ENCODE data around the gene MAML2.

MAML2 gene

GRCh38 chr11:96091476-96091875 is 251.5 kb downstream of the MAML2 start:
- no peak for DNase-seq

GRCh38 chr11:96090711-96091110 is 252.3 kb downstream of the MAML2 start:
- no peak for DNase-seq

- no peak for DNase-seq
Observed at GRCh38 chr11:96088914-96089313, 254.1 kb downstream of the MAML2 start.

GRCh38 chr11:96086111-96086510 is 256.9 kb downstream of the MAML2 start:
- DNase-seq: no peak

- no peak for DNase-seq
Observed at GRCh38 chr11:96085319-96085930, 257.6 kb downstream of the MAML2 start.

- DNase-seq: no peak
Observed at GRCh38 chr11:96084610-96085318, 258.2 kb downstream of the MAML2 start.

GRCh38 chr11:96082936-96083335 is 260.1 kb downstream of the MAML2 start:
- no peak for DNase-seq

GRCh38 chr11:96082002-96082899 is 260.7 kb downstream of the MAML2 start:
- DNase-seq: no peak

- no peak for DNase-seq
Observed at GRCh38 chr11:96081561-96081960, 261.4 kb downstream of the MAML2 start.

- DNase-seq: no peak
Observed at GRCh38 chr11:96079691-96080090, 263.3 kb downstream of the MAML2 start.

GRCh38 chr11:96075532-96075959 is 267.4 kb downstream of the MAML2 start:
- DNase-seq: no peak

GRCh38 chr11:96074551-96075310 is 268.3 kb downstream of the MAML2 start:
- no peak for DNase-seq

GRCh38 chr11:96073536-96073935 is 269.5 kb downstream of the MAML2 start:
- no peak for DNase-seq

GRCh38 chr11:96072592-96072991 is 270.4 kb downstream of the MAML2 start:
- no peak for DNase-seq

GRCh38 chr11:96070453-96070852 is 272.5 kb downstream of the MAML2 start:
- DNase-seq: no peak

GRCh38 chr11:96067160-96067559 is 275.8 kb downstream of the MAML2 start:
- no peak for DNase-seq

GRCh38 chr11:96065379-96065778 is 277.6 kb downstream of the MAML2 start:
- DNase-seq: no peak

GRCh38 chr11:96063886-96064285 is 279.1 kb downstream of the MAML2 start:
- no peak for DNase-seq

GRCh38 chr11:96063053-96063452 is 279.9 kb downstream of the MAML2 start:
- no peak for DNase-seq

GRCh38 chr11:96062134-96062533 is 280.9 kb downstream of the MAML2 start:
- no peak for DNase-seq

- DNase-seq: no peak
Observed at GRCh38 chr11:96061730-96062129, 281.3 kb downstream of the MAML2 start.

GRCh38 chr11:96061069-96061468 is 281.9 kb downstream of the MAML2 start:
- DNase-seq: no peak

- DNase-seq: no peak
Observed at GRCh38 chr11:96057502-96057901, 285.5 kb downstream of the MAML2 start.
